Ovary (tissue), 3 donors: Measurements from ENCODE around the gene AP5S1.

Source experiments
- POLR2A ChIP-seq: fragments of 450-650 bp; IDR thresholded peaks from one replicate; pipeline ENCODE4 v1.6.1; 2017; ENCODE audit warnings: antibody characterized with exemption, mild to moderate bottlenecking, moderate library complexity
- TF ChIP-seq, protein P1 (sequence below), 3 donors: fragments of 450-650 bp in 2 of 3; fragments of 200-600 bp in 1 of 3; IDR thresholded peaks; one replicate each; pipeline versions ENCODE4 v1.5.1 to v1.8.0; 2016 to 2022; ENCODE audit warnings: antibody characterized with exemption in 3 of 3, mild to moderate bottlenecking in 1 of 3
- donor health status: DM: no; HTN: no; CAD: no.

- TF ChIP-seq, protein P1, sequence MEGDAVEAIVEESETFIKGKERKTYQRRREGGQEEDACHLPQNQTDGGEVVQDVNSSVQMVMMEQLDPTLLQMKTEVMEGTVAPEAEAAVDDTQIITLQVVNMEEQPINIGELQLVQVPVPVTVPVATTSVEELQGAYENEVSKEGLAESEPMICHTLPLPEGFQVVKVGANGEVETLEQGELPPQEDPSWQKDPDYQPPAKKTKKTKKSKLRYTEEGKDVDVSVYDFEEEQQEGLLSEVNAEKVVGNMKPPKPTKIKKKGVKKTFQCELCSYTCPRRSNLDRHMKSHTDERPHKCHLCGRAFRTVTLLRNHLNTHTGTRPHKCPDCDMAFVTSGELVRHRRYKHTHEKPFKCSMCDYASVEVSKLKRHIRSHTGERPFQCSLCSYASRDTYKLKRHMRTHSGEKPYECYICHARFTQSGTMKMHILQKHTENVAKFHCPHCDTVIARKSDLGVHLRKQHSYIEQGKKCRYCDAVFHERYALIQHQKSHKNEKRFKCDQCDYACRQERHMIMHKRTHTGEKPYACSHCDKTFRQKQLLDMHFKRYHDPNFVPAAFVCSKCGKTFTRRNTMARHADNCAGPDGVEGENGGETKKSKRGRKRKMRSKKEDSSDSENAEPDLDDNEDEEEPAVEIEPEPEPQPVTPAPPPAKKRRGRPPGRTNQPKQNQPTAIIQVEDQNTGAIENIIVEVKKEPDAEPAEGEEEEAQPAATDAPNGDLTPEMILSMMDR (IDR thresholded peaks at IDR 0.05): peak; percentile 37 to 59 (median 51)
- TF ChIP-seq POLR2A: no peak
These were observed 1.9 kb upstream of the AP5S1 start for GRCh38 chr20:3818155-3819151.
